GM19240 (cell line): ENCODE measurements around the gene DOK4.

Experiments
- DNase-seq: peaks from one replicate; pipeline ENCODE4 v3.0.0; 2011; ENCODE audit warnings: low spot score; ENCODE audit not compliant: insufficient read length

Gene DOK4

DNA sequence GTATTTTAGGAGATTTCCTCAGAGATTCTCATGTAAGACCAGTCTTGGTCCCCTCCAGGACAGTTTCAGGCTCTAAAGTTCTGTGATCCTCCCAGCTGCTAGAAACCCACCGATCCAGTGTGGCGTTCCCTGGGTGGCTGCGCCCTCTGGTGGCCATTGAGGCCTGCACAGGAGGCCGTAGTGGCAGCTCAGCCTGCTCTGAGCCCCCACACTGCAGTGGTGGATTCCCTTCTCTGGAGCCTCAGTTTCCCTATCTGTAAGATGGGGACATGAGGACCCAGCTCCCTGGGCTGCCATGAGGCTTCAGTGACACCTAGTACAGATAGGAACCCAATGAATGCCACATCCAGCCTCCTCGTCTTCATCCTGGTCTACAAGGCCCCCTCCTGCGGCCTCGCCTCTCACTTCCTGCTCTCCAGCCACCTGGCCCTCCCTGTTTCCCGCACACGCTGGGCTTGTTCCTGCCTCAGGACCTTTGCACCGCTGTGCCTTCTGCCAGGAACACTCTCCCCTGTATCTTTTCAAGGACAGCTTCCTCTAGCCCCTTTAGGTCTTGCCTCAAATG is 33.6 kb upstream of the DOK4 start:
- peak; percentile 95 for DNase-seq

DNA sequence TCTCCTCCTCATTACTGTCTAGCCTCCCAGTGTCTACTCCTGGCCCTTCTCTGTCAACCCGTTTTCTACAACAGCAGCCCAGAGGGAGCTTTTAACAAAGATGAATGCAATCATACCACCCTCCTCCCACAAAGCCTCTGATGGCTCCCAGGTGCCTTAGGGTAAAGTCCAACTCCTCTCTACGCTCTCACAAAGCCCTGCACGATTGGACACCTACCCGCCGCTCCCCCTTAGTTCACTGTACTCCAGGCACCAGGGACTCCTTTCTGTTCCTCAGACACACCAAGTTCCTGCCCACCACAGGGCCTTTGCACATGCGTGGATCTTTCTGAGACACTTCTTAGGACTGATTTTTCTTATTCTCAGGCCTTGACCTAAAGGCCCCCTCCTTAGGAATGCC is 32.6 kb upstream of the DOK4 start:
- DNase-seq, result no peak

DNA sequence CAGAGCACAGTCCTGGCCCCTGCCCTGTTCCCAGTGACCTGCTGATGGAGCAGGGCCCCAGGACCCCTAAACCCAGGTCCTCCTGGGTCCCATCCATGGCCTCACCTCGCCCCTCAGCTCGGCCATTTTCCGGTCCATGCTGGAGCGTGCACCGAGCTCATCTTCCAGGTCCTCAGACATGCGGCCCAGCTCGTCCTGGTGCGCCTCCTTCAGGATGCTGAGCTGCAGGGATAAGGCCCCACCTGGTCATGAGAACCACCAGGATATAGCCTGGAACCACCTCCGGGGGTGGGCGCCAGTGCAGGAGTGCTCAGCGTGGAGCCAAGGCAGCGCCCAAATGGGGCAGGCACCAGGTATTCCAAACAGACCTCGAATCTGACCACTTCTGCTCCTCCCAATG is 32.2 kb upstream of the DOK4 start:
- no peak for DNase-seq

DNA sequence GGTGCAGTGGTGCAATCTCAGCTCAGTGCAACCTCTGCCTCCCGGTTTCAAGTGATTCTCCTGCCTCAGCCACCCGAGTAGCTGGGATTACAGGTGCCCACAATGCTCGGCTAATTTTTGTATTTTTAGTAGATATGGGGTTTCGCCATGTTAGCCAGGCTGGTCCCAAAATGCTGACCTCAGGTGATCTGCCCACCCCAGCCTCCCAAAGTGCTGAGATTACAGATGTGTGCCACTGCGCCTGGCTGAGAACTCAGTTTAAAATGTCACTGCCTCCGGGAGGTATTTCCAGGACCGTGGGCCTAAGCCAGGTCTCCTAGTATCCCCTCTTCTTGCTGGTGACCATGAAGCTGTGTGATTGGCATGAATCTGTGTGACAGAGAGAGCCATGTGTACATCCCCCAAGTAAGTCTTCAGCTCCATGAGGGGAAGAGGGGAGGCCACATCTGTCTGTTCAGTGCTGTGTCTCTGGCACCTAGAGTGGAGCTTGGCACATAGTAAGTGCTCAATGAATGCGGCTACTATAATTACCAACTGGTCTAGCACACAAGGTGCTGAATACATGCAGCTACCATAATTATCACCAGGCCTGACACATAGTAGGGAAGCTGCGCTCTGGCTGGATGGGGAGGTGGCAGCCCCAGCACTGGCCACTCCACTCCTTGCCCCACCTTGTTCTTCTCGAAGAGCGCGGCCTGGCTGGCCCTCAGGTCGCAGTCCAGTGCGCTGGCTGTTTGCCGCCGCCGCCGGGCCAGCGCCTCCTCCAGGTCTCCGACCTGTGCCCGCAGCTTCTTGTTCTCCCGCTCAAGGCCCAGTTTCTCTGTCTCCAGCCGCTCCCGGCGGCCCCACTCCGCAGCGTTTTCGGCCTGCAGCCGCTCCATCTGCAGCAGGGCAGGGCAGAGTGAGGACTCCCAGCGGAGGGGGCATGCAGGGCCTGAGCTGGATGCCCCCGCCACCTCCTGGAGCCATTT is 31.4 kb upstream of the DOK4 start:
- DNase-seq, result no peak

DNA sequence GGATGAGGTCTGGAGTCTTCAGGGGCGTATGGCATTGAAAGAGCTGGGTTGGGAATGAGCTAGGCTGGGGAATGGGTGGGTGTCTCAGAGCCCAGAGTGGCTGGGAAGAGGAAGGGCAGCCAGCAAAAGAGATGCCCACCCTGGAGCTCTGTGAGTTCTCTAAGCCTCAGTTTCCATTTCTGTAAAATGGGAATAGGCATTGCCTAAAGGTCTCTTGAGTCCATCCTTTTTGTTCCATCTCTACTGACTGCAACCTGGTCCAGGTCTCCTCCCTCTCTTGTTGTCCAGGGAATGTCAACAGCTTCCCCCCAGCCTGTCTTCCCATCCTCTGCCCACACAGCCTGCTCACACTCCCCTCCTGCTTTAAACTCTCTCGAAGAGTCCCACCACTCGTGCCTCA is 30.5 kb upstream of the DOK4 start:
- DNase-seq, result no peak

DNA sequence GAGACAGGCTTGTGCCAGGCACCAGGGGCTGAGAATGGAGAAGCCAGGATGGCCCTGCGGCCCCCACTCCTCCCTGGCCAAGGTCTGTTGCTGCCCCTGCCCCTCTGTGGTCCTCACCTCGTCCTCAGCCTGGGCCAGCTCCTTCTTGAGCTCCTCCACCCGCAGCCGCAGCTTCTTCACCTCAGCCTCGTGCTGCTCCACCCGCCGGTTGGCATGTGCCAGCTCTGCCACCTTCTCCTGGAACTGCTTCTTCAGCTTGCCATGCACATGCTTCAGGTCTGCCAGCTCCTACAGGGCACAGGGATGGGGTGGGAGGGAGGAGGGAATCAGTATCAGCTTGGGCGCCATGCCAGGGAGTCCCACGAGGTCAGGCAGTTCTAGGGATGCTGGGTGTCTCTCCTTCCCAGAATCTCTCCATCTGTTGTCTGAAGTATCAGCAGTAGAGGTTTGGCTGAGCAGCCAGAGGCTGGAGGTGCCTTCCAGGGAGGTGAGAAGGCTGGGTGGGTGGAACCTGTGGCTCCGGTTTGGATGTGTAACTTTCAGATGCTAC is 30.0 kb upstream of the DOK4 start:
- DNase-seq, result no peak

DNA sequence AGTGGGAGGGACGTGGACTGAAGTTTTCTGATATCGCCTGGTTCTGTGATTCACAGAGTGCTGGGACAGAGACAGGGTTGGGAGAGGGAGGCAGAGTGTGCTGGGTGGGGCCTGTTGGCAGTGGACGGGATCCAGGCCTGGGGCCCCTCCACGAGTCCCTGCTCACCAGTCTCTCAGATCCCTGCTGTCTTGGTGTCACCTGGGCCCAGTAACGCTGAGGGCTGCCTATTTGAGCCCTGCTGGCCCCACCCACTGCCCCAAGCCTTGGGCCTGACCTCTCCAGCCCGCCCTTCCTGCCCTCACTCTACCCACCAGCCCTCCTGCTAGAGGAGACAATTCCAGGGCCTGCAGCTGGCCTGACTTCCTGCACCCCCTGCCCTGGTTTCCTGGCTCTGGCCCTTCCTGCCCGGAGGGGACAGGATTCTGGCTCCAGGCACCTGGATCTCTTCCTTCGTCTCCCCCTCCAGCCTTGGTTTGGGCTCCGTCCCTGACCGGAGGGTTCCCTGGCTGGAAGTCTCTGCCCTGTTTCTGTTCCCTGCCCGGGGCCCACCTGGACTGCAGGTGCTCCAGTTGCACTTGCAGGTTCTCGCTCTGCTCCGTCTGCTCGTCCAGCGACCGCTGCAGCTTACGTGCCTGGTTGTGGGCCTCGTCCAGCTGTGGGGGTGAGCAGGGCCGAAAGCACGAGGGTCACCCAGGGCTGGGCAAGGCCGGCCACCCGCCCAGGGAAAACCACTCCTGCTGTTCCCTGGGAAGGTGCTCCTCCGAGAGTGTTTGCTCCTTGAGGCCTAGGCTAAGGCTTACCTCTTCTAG is 28.7 kb upstream of the DOK4 start:
- no peak for DNase-seq

DNA sequence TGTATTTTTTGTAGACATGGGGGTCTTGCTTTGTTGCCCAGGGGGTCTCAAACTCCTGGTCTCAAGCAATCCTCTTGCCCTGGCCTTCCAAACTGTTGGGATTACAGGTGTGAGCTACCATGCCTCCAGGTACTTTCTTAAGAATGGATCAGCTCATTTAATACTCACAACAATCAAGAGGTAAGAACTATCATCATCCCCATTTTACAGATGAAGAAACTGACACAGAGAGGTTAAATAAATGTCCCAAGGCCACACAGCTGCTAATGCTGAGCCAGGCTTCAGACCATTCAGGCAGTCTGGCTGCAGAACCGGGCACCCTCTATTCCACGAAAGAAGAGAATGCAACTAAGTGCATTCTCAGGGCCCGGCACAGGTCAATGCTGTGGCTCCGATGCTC is 28.1 kb upstream of the DOK4 start:
- no peak for DNase-seq

DNA sequence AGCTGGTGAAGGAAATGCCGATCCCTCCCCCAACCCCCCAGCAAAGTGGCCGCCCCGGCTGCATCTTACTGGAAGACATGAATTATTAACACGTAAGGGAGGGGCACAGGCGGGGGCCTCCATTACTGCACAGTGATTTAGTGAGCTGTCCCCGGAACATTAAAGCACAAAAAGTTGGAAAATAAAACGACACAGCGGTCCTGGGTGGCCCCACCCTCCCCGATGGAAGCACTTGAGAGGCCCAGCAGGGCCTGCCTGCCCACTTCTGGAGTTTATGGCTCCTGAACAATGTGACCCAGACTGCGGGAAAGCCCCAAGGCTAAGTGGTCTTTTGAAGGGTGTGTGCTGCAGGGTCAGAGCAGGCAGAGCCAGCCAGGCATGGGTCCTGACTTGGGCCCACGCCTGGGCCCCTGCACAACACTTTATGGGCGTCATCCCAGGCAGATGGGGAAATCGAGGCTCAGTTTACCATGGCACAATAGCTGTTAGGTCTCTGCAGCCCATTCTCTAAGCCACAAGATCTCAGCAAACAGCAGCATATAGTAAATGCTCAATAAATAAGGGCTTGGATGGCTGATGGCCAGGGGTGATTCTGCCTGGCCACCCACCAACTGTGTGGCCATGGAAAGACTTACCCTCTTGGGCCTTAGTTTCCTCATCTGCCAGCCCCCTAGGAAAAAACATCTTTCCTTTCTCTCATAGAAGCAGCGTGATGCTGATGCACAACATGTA is 27.2 kb upstream of the DOK4 start:
- DNase-seq, result no peak

DNA sequence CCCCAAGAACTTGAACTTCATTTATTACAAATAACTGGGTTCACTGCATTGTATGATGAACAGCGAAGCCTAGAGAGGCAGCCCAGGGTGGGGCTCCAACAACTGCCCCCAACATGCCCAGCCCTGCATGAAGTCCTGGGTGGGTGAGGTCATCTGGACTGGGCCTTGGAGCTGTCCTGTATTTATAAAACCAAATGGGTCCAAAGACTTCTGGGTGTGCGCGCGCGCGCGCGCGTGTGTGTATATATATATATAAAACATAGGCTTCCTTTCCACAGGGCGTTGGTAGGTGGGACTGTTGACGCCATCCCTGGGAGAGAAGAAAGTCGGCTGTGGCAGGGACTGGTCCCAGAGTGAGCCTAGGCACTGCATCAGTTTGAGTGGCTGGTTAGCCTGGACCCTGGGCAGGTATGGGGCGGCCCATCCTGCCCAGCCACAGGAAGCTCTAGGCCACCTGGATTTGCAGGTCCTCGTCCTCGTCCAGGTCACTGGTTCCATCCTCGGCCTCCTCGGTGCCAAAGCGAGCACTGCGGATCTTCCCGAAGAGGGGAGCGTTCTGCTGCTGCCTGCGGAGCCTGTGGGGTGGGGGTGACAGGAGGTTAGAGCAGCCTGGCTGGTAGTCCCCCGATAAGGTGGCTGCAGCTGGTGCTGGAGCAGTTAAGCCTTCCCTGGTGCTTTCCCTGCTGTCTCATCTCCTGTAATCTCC is 26.2 kb upstream of the DOK4 start:
- no peak for DNase-seq

DNA sequence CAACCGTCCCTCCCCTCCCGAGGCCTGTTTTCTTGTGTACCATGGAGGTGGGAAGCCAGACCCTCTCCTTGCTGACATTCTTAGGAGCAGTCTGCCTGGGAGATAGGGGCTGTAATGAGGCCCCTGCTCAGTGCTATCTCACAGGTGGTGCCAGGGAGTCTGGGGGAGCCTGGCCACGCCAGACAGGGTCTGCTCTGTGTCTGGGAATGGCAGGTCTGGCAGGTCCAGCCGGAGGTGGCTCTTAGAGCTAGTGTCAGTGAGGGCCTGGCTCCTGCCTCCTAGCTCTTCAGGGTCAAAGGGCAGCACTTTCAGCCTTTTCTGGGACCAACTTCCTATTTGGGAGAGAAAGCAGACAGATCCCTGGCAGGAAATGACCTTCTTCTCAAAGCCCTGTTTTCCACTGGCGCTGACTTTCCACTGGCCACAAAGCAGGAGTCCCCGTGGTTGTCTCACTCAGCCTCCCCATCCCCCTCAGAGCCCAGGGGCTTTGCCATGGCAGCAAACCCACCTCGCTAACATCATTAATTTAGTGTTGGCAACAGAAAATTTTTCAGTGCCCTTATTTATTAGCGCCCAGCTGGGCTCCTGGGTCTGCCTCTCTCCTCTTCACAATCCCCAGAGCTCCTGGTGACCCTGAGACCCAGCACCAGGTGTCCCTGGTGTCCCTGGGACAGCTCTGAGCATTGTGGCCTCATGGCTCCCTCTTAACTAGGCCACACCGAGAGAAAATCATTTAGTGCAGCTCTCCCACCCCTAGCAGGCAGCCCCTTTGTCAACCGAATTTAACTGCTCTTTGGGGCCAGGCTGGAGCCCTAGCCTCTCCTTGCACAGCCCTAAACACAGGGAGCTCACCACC is 24.0 kb upstream of the DOK4 start:
- DNase-seq, result no peak

DNA sequence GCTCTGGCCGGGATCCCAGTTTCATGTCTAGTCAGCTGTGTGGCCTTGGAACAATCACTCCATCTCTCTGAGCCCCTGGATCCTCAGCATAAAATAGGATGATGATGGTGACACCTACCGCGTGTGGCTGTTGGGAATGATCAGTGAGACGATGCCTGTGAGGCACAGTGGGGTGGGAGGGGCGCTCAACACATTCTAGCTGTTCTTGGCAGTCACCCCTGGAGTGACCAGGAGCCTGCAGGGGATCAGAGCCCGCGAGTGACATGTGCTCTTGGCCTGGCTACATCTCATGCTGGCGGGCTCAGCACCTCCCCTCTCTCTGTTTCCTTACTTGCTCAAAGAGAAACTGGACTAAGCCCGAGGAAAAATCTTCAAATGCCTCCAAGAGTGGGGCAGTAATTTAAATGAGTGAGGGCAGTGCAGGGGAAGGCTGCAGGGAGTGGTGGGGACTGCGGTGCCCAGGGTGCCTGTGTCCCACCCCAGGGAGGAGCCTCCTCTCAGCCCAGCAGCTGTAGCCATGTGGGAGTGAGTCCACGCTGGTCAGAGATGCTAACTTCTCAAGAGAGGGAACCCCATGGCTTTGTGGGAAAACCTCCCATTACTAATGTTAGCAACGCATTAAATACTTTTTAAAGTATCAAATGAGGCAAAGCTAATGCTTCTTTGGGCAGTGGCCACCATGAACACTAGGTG is 23.1 kb upstream of the DOK4 start:
- DNase-seq, result no peak

DNA sequence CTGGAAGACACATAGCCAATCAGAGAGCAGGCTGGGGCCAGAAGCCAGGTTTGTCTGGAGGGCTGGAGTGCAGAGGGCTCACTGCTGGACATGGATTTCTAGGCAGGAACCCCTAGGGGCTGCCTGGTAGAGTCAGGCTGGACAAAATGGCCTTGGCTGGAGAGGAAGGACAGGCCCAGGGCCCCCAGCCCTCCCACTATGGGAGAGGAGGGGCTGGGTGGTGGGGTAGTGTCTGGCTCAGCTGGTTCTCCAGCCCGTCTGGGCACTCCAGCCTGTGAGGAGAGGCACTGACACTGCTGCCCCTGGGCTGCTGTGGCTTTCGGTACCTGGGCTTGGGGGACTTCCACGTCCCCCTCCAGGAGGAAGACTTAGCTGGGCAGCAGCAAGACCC is 21.7 kb upstream of the DOK4 start:
- no peak for DNase-seq

DNA sequence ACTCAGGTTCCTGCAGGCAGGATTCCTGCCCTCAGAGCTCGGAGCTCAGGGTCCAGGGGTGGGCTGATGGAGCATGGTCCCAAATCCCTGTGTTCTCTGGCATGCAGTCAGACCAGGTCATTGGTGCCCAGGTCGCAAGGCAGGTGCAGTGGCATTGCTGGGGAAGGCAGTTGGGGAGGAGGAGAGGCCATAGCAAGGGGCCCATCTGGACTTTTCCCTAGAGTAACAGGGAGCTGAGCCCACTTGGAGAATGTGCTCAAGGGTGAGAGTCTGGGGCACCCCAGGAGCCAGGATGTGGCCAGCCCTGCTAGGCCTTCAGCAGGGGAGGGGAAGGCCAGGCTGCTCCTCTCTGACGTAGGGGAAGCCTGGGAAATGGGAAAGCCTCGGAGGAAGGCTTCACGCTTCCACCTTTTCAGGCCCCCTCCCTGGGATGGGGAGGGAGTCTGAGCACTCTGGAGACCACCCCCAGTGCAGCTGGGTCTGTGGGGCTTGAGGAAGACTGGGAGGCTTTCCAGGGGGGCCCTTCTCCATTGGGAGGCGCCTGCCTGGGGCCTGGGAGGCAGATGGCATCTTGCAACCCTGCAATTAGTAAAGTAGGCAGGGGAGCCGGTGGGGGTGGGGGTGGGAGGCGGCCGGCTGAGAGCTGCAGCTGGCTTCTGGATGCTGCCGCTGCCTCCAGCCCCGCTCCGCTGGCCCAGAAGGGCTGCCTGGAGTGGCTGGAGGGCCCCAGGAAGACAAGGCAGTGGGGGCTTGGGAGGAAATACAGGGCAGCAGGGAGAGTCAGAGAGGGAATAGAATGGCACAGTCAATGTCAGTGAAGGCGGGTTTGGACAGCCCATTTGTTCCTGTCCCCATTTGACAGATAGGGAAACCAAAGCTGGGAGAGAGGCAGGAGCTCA is 21.1 kb upstream of the DOK4 start:
- DNase-seq, result no peak

DNA sequence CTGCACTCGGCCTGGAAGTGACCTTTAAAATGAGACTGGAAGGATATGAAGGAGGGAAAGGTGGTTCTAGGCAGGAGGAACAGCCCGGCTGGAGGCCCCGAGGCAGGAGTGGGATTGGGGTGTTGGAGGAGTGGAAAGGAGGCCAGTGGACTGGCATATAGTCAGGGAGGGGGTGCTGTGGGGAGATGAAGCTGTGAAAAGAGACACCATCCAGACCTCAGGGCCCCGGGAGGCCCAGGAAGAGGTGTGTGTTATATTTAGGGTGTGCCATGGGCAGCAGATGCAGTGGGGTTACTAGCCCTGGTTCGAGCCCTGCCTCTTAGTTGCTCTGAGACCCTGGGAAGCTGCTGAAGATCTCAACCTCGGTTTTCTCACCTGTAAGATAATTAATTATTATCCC is 18.9 kb upstream of the DOK4 start:
- DNase-seq, result no peak

DNA sequence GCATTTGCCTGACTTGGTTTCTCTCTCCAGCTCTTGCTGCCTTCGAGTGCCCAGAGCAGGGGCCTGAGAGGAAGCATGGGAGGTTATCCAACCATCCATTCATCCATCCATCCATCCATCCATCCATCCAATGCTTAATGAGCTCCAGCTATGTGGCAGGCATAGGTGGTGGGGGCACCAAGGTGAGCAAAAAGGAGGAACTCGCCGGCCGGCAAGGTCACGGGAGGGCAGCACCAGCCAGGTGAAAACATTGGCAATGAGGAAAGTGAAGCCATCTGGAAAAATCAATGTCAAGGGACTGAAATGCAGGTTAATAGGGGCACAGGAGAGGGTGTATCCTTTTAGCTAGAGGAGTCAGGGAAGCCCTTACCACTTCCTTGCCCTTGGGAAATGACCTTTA is 18.2 kb upstream of the DOK4 start:
- DNase-seq, result no peak

DNA sequence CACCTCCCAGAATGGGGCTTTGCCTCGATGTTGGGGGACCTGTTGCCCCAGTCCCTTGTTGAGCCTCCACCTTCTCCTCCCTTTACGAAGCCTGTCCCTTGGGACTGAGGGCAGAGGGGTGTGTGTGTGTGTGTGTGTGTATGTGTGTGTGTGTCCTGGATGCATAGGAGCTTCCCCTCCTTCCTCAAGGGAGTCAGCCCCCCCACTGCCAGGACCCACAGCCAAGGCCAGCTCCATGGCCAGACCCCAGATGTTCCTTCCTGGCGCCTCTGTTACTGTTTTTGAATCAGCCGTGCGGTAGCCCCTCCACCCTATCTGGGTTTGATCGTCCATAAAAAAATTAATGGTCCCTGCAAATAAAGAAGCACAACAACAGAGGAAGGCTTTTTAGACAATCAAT is 17.7 kb upstream of the DOK4 start:
- no peak for DNase-seq

DNA sequence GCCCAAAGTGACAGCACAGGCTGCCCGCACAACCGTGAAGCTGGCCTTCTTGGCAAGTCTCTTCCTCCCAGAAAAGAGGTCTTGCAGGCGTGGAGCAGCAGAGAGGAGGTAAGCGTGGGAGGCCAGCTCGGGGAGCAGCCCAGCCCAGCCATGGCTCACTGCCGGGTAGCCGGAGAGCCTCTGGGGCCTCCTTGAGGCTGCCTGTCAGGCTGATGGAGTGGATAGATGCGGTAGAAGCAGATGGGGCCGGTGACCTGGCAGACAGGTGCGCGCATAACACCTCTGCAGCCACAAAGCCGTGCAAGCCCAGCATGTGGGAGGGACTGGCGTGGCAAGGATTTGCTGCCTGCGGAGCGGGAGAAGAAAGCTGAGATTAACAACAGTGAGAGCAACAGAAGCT is 17.1 kb upstream of the DOK4 start:
- DNase-seq, result no peak
